GM12878 (cell line): ENCODE results near the gene P3H1. TPM values are rescaled to one million over a fixed set of nuclear protein-coding genes. Genes with fewer than 3 reads are reported as not detected.

ENCODE experiments used
- ATAC-seq: fragments of 200-7000 bp; cut with Tn5 transposase; 3 replicates; pipeline ENCODE4 v1.9.1; 2020; ENCODE audit warnings: mild to moderate bottlenecking, moderate library complexity
- BruUV-seq: library from RNA; stranded (reverse); fragments of 400-500 nt; replicated peaks from 2 replicates; lab custom pipeline; 2021; lab: Mats Ljungman, UMichigan
- CTCF ChIA-PET: fragments of 300-600 bp; sonication (Branson Sonifier 250); formaldehyde crosslinking; extraction: SDS; loops from one replicate; lab custom pipeline; 2021; ENCODE audit warnings: inconsistent platforms; lab: Yijun Ruan, JAX
- POLR2A ChIA-PET: fragments of 350-600 bp; formaldehyde crosslinking; extraction: SDS; loops from one replicate; lab custom pipeline; 2021; ENCODE audit warnings: inconsistent platforms; lab: Charles Lee
- RAD21 ChIA-PET: fragments of 300-600 bp; sonication (Branson Sonifier 250); formaldehyde crosslinking; loops from one replicate; lab custom pipeline; 2023; ENCODE audit warnings: antibody characterized with exemption; ENCODE audit not compliant: unreplicated experiment; lab: Charles Lee
- SMC1A ChIA-PET: fragments of 300-600 bp; sonication (Branson Sonifier 250); formaldehyde crosslinking; loops from one replicate; lab custom pipeline; 2023; ENCODE audit not compliant: unreplicated experiment, uncharacterized antibody; lab: Charles Lee
- DNase-seq: peaks from one replicate; pipeline ENCODE4 v3.0.0-alpha.2; 2011; ENCODE audit warnings: low read depth, low spot score
- FAIRE-seq: peaks from 3 replicates; lab custom pipeline; 2011; peaks lifted over from hg19 to GRCh38; lab: Jason Lieb, UNC
- H2AFZ ChIP-seq: 2 replicates; pipeline ENCODE4 v1.6.0; 2011; ENCODE audit warnings: low read depth, low read length, control low read depth; ENCODE audit not compliant: control insufficient read depth
- H3K27ac ChIP-seq: 2 replicates; pipeline ENCODE4 v1.5.1; 2011; ENCODE audit warnings: control low read depth; ENCODE audit not compliant: control insufficient read depth, insufficient read depth
- H3K27me3 ChIP-seq, 2 experiments: replicated peaks in 1 of 2; 2 replicates each; pipeline versions ENCODE4 v1.6.0 to v1.6.1; 2011; ENCODE audit warnings: low read length in 1 of 2; ENCODE audit not compliant: control insufficient read depth in 2 of 2, insufficient read depth in 2 of 2
- H3K36me3 ChIP-seq, 2 experiments: 2 replicates each; pipeline ENCODE4 v1.5.1; 2011; ENCODE audit warnings: low read length in 1 of 2; ENCODE audit not compliant: control insufficient read depth in 2 of 2, insufficient read depth in 2 of 2
- H3K4me1 ChIP-seq: 2 replicates; pipeline ENCODE4 v1.6.1; 2011; ENCODE audit warnings: mild to moderate bottlenecking, low read length, moderate library complexity, mixed read lengths; ENCODE audit not compliant: control insufficient read depth, insufficient read depth
- H3K4me2 ChIP-seq: 2 replicates; pipeline ENCODE4 v1.6.0; 2011; ENCODE audit warnings: control low read depth; ENCODE audit not compliant: control insufficient read depth, insufficient read depth
- H3K4me3 ChIP-seq: fragments of 200-600 bp; sonication (generic); 2 replicates; pipeline ENCODE4 v1.5.1; 2016
- H3K79me2 ChIP-seq: 2 replicates; pipeline ENCODE4 v1.6.0; 2011; ENCODE audit warnings: low read length; ENCODE audit not compliant: control insufficient read depth, insufficient read depth
- H3K9ac ChIP-seq: 2 replicates; pipeline ENCODE4 v1.8.0; 2011; ENCODE audit warnings: low read length, control low read depth, mixed read lengths; ENCODE audit not compliant: control insufficient read depth, insufficient read depth
- H3K9me3 ChIP-seq: replicated peaks from 3 replicates; pipeline ENCODE4 v1.5.1; 2011; ENCODE audit warnings: mild to moderate bottlenecking, low read length; ENCODE audit not compliant: control insufficient read depth, insufficient read depth
- H4K20me1 ChIP-seq: 2 replicates; pipeline ENCODE4 v1.6.0; 2011; ENCODE audit not compliant: control insufficient read depth, insufficient read depth
- ASH2L ChIP-seq: fragments of 300-600, 200-600 bp; sonication (generic); IDR thresholded peaks from 2 replicates; pipeline ENCODE4 v1.6.1; 2017; ENCODE audit warnings: low read depth, mild to moderate bottlenecking, borderline replicate concordance
- BHLHE40 ChIP-seq, 2 experiments: fragments of 450-650 bp in 1 of 2; IDR thresholded peaks; 2 replicates each; pipeline ENCODE4 v1.6.1; 2011 to 2017; ENCODE audit warnings: low read depth in 2 of 2, borderline replicate concordance in 1 of 2, improper control_type of control experiment in 1 of 2, low read length in 1 of 2, mild to moderate bottlenecking in 1 of 2
- CBX5 ChIP-seq: sonication (generic); IDR thresholded peaks from 2 replicates; pipeline ENCODE4 v1.6.1; 2016; ENCODE audit warnings: low read depth, moderate library complexity, mild to moderate bottlenecking, inconsistent platforms
- CHD2 ChIP-seq: IDR thresholded peaks from 2 replicates; pipeline ENCODE4 v1.6.1; 2011; ENCODE audit warnings: low read depth, low read length, improper control_type of control experiment, borderline replicate concordance
- KLF5 ChIP-seq: fragments of 450-650 bp; IDR thresholded peaks from 2 replicates; pipeline ENCODE4 v1.6.1; 2014; ENCODE audit warnings: mild to moderate bottlenecking; ENCODE audit not compliant: partially characterized antibody
- NRF1 ChIP-seq: conservative IDR thresholded peaks from 2 replicates; pipeline ENCODE4 v1.6.1; 2011; ENCODE audit warnings: mild to moderate bottlenecking, low read depth, low read length, improper control_type of control experiment
- POLR2A ChIP-seq: IDR thresholded peaks from 2 replicates; pipeline ENCODE4 v1.6.1; 2011; ENCODE audit warnings: low read depth, mild to moderate bottlenecking, low read length
- RBBP5 ChIP-seq: fragments of 200-600 bp; sonication (generic); conservative IDR thresholded peaks from 2 replicates; pipeline ENCODE4 v1.6.1; 2016
- RCOR1 ChIP-seq: conservative IDR thresholded peaks from 2 replicates; pipeline ENCODE4 v1.6.1; 2012; ENCODE audit warnings: low read depth, low read length, improper control_type of control experiment
- SPI1 ChIP-seq: IDR thresholded peaks from 2 replicates; pipeline ENCODE4 v1.6.1; 2011; ENCODE audit warnings: low read depth, mild to moderate bottlenecking, low read length, moderate library complexity, borderline replicate concordance; ENCODE audit not compliant: insufficient read depth
- SUPT20H ChIP-seq: IDR thresholded peaks from 2 replicates; pipeline ENCODE4 v1.6.1; 2011; ENCODE audit warnings: low read depth, mild to moderate bottlenecking, low read length, moderate library complexity, borderline replicate concordance; ENCODE audit not compliant: control insufficient read depth
- SUZ12 ChIP-seq: fragments of 200-600 bp; sonication (generic); IDR thresholded peaks from one replicate; pipeline ENCODE4 v1.6.1; 2018; ENCODE audit warnings: antibody characterized with exemption, mild to moderate bottlenecking; ENCODE audit not compliant: unreplicated experiment
- TAF1 ChIP-seq: IDR thresholded peaks from 2 replicates; pipeline ENCODE4 v1.6.1; 2011; ENCODE audit warnings: mild to moderate bottlenecking, low read depth, low read length, borderline replicate concordance
- ZNF384 ChIP-seq: IDR thresholded peaks from 2 replicates; pipeline ENCODE4 v1.6.1; 2012; ENCODE audit warnings: low read depth, mild to moderate bottlenecking, low read length, improper control_type of control experiment, borderline replicate concordance
- WGBS: methylation state at CpG from one replicate; pipeline ENCODE4 v1.1.6; 2016; ENCODE audit warnings: low lambda C conversion rate; ENCODE audit not compliant: insufficient replicate concordance, insufficient coverage; ENCODE audit errors: missing lambda C conversion rate; 5-methylcytosine and 5-hydroxymethylcytosine counted together
- in situ Hi-C: fragments of 300-500 bp; cut with MboI; formaldehyde crosslinking; loops from 9 replicates; pipeline ENCODE4 v1.14.3; 2018; ENCODE audit warnings: mixed read lengths
- intact Hi-C: fragments of 100-400 bp; cut with micrococcal nuclease; formaldehyde crosslinking; loops from one replicate; pipeline ENCODE4 v1.14.2; 2022; ENCODE audit not compliant: unreplicated experiment
- polyA plus RNA-seq, 11 experiments: library from polyadenylated mRNA; depleted of rRNA in 4 of 11; unstranded in 6 of 11; stranded (reverse) in 5 of 11; fragments of >200 nt; fragmentation: Nextera tagmentation in 4 of 11; fragmentation: Illumina TruSeq in 1 of 11; extraction: Ambion mirVana in 4 of 11; extraction: Trizol in 1 of 11; gene quantifications; 1 replicate in 1 of 11; 2 replicates in 10 of 11; pipeline versions ENCODE4 v1.2.1 to v1.2.3, GENCODE V29; 2011 to 2016; ENCODE audit warnings: inconsistent platforms in 2 of 11, missing spikeins in 2 of 11, low read depth in 1 of 11
- total RNA-seq, 4 experiments: library from RNA; depleted of rRNA in 3 of 4; stranded (reverse); fragments of >200 nt in 3 of 4; fragmentation: Illumina TruSeq in 1 of 4; extraction: Trizol in 1 of 4; gene quantifications; 2 replicates each; pipeline versions ENCODE4 v1.2.1 to v1.2.3, GENCODE V29; 2013 to 2021
- TF ChIP-seq, protein P1 (sequence below): IDR thresholded peaks from 2 replicates; pipeline ENCODE4 v1.6.1; 2012; ENCODE audit warnings: low read length, inconsistent platforms
- TF ChIP-seq, protein P2 (sequence below): fragments of 450-650 bp; IDR thresholded peaks from 2 replicates; pipeline ENCODE4 v1.6.1; 2017; ENCODE audit warnings: antibody characterized with exemption, mild to moderate bottlenecking, moderate library complexity
- TF ChIP-seq, protein P3 (sequence below): IDR thresholded peaks from 2 replicates; pipeline ENCODE4 v1.6.1; 2011; ENCODE audit warnings: borderline replicate concordance, low read depth, mild to moderate bottlenecking, moderate library complexity, low read length; ENCODE audit not compliant: insufficient read depth, poor library complexity, severe bottlenecking

The P3H1 gene
- total and polyA plus RNA-seq, 10 of the 15 experiments (the other 5 are each of a cell fraction or from before 2014, with no cell fraction given): 0.72 to 42.4 (median 26.0) TPM

DNA sequence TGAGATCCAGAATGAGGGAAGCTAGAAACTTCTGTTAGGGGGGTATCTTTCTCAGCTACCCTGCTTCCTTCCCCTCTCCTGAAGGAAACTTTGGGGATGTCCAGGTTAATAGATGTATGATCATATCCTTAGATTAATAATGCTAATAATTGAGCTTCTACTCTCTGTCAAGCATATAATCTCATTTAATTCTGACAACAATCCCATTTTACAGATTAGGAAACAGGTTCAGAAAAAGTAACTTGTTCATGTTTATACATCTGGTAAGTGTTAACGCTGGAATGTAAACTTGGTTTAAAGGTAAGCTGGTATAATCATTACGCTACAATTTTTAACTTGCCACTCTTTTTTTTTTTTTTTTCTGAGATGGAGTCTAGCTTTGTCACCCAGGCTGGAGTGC is 16.3 kb upstream of the P3H1 start:
- 98% methylated on average over 2 of the region's 2 CpGs for WGBS
- no peak overlapping the region for H2AFZ ChIP-seq
- no peaks in the 10 kb centered on the region for H3K27me3 ChIP-seq
- H3K79me2 ChIP-seq: no peaks in the 10 kb centered on the region
- ChIA-PET SMC1A (interaction anchor here (1.3 kb wide), 1 partner anchor 288 kb away, joined by 3 read pairs; no protein-coding TSS in a partner anchor), CTCF (interaction anchor here (0.6 to 1.8 kb wide), 5 partner anchors 11 to 290 kb away, joined by 3 to 5 read pairs (median 4); partner anchors contain the start of gene ZNF691), RAD21 (interaction anchor here (1.1 to 1.4 kb wide), 2 partner anchors 149 to 291 kb away, joined by 3 to 4 read pairs; no protein-coding TSS in a partner anchor), POLR2A (no interaction called here)
- H3K4me3 ChIP-seq: no peak overlapping the region
- no peak overlapping the region for H3K9ac ChIP-seq
- ATAC-seq (no peak), FAIRE-seq (no peak), DNase-seq (no peak)
- no peaks in the 10 kb centered on the region; the same call in 1 of the 2 replicates for H4K20me1 ChIP-seq
- intact Hi-C loops (no loop called here), in situ Hi-C loops (loop anchor here (5.0 kb wide), 1 partner anchor 284 kb away; no protein-coding TSS in a partner anchor)
- H3K4me1 ChIP-seq: peaks cover 8% of the 10 kb centered on the region; the same call in 1 of the 2 replicates
- H3K36me3 ChIP-seq: peaks cover 0 to 6% of the 10 kb centered on the region in 2 experiments; a peak in 1 of 4 replicates
- H3K4me2 ChIP-seq: no peak overlapping the region
- no peaks in the 10 kb centered on the region for H3K9me3 ChIP-seq
- no peak overlapping the region for H3K27ac ChIP-seq
- BruUV-seq: no TSS peak
- TF ChIP-seq, protein P1, sequence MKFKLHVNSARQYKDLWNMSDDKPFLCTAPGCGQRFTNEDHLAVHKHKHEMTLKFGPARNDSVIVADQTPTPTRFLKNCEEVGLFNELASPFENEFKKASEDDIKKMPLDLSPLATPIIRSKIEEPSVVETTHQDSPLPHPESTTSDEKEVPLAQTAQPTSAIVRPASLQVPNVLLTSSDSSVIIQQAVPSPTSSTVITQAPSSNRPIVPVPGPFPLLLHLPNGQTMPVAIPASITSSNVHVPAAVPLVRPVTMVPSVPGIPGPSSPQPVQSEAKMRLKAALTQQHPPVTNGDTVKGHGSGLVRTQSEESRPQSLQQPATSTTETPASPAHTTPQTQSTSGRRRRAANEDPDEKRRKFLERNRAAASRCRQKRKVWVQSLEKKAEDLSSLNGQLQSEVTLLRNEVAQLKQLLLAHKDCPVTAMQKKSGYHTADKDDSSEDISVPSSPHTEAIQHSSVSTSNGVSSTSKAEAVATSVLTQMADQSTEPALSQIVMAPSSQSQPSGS: no peak
- no peak for TF ChIP-seq TAF1
- no peak for TF ChIP-seq SUPT20H
- TF ChIP-seq ASH2L: no peak
- TF ChIP-seq POLR2A: no peak
- TF ChIP-seq SPI1: no peak
- TF ChIP-seq NRF1: no peak
- TF ChIP-seq CHD2: no peak
- TF ChIP-seq, protein P2, sequence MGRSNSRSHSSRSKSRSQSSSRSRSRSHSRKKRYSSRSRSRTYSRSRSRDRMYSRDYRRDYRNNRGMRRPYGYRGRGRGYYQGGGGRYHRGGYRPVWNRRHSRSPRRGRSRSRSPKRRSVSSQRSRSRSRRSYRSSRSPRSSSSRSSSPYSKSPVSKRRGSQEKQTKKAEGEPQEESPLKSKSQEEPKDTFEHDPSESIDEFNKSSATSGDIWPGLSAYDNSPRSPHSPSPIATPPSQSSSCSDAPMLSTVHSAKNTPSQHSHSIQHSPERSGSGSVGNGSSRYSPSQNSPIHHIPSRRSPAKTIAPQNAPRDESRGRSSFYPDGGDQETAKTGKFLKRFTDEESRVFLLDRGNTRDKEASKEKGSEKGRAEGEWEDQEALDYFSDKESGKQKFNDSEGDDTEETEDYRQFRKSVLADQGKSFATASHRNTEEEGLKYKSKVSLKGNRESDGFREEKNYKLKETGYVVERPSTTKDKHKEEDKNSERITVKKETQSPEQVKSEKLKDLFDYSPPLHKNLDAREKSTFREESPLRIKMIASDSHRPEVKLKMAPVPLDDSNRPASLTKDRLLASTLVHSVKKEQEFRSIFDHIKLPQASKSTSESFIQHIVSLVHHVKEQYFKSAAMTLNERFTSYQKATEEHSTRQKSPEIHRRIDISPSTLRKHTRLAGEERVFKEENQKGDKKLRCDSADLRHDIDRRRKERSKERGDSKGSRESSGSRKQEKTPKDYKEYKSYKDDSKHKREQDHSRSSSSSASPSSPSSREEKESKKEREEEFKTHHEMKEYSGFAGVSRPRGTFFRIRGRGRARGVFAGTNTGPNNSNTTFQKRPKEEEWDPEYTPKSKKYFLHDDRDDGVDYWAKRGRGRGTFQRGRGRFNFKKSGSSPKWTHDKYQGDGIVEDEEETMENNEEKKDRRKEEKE: no peak
- no peak for TF ChIP-seq RBBP5
- TF ChIP-seq KLF5: no peak
- TF ChIP-seq SUZ12: no peak
- no peak for TF ChIP-seq BHLHE40 (IDR thresholded peaks at IDR 0.05; ENCODE audit: borderline replicate concordance in 1 of 2, low read depth in 2 of 2, low read length in 1 of 2)
- TF ChIP-seq, protein P3, sequence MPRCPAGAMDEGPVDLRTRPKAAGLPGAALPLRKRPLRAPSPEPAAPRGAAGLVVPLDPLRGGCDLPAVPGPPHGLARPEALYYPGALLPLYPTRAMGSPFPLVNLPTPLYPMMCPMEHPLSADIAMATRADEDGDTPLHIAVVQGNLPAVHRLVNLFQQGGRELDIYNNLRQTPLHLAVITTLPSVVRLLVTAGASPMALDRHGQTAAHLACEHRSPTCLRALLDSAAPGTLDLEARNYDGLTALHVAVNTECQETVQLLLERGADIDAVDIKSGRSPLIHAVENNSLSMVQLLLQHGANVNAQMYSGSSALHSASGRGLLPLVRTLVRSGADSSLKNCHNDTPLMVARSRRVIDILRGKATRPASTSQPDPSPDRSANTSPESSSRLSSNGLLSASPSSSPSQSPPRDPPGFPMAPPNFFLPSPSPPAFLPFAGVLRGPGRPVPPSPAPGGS: no peak
- no peak for TF ChIP-seq RCOR1
- no peak for TF ChIP-seq CBX5
- TF ChIP-seq ZNF384: no peak
